SK-N-SH treated with all-trans-retinoic acid at 6 μM for 48 hours (cell line): Measurements from ENCODE around the gene NIPA2.

Source experiments
- ATAC-seq: fragments of 200-7000 bp; cut with Tn5 transposase; 3 replicates; pipeline ENCODE4 v1.9.1; 2020; ENCODE audit warnings: mild to moderate bottlenecking, moderate library complexity
- ARNTL ChIP-seq: fragments of 450-650 bp; formaldehyde crosslinking; IDR thresholded peaks from 2 replicates; pipeline ENCODE4 v1.5.0; 2020; ENCODE audit warnings: low read depth, mild to moderate bottlenecking, moderate library complexity, borderline replicate concordance
- BACH2 ChIP-seq: fragments of 250-450 bp; sonication (Bioruptor Pico); IDR thresholded peaks from 2 replicates; pipeline ENCODE4 v1.9.0; 2021; ENCODE audit warnings: mild to moderate bottlenecking, borderline replicate concordance
- CREB5 ChIP-seq: fragments of 250-450 bp; sonication (Bioruptor Pico); IDR thresholded peaks from 2 replicates; pipeline ENCODE4 v1.5.1; 2020; ENCODE audit warnings: low read depth, mild to moderate bottlenecking, moderate library complexity
- CSDC2 ChIP-seq: fragments of 250-450 bp; sonication (Bioruptor Pico); IDR thresholded peaks from 2 replicates; pipeline ENCODE4 v1.5.0; 2020; ENCODE audit warnings: mild to moderate bottlenecking, moderate library complexity
- CSRNP3 ChIP-seq: fragments of 250-450 bp; sonication (Bioruptor Pico); IDR thresholded peaks from 2 replicates; pipeline ENCODE4 v1.5.1; 2021; ENCODE audit warnings: mild to moderate bottlenecking, moderate library complexity
- GLIS3 ChIP-seq: fragments of 250-450 bp; sonication (Bioruptor Pico); IDR thresholded peaks from 2 replicates; pipeline ENCODE4 v1.5.0; 2020; ENCODE audit warnings: mild to moderate bottlenecking, moderate library complexity
- ISL1 ChIP-seq: fragments of 250-450 bp; sonication (Bioruptor Pico); IDR thresholded peaks from 2 replicates; pipeline ENCODE4 v2.1.2; 2022; ENCODE audit warnings: mild to moderate bottlenecking, moderate library complexity
- OSR1 ChIP-seq: fragments of 250-450 bp; sonication (Bioruptor Pico); IDR thresholded peaks from 2 replicates; pipeline ENCODE4 v1.8.0; 2022; ENCODE audit warnings: moderate library complexity, mild to moderate bottlenecking, inconsistent platforms
- PATZ1 ChIP-seq: fragments of 250-450 bp; sonication (Bioruptor Pico); IDR thresholded peaks from 2 replicates; pipeline ENCODE4 v1.8.0; 2020; ENCODE audit warnings: mild to moderate bottlenecking, moderate library complexity, borderline replicate concordance
- POU6F1 ChIP-seq: fragments of 250-450 bp; sonication (Bioruptor Pico); IDR thresholded peaks from 2 replicates; pipeline ENCODE4 v1.8.0; 2021; ENCODE audit warnings: low read depth, mild to moderate bottlenecking, moderate library complexity, borderline replicate concordance
- PPARA ChIP-seq: fragments of 250-450 bp; sonication (Bioruptor Pico); IDR thresholded peaks from 2 replicates; pipeline ENCODE4 v1.5.0; 2020; ENCODE audit warnings: mild to moderate bottlenecking, borderline replicate concordance
- SNAI2 ChIP-seq: fragments of 250-450 bp; sonication (Bioruptor Pico); IDR thresholded peaks from 2 replicates; pipeline ENCODE4 v1.5.0; 2020; ENCODE audit warnings: mild to moderate bottlenecking, moderate library complexity
- TCF4 ChIP-seq: fragments of 250-450 bp; sonication (Bioruptor Pico); IDR thresholded peaks from 2 replicates; pipeline ENCODE4 v1.8.0; 2021; ENCODE audit warnings: mild to moderate bottlenecking, moderate library complexity, borderline replicate concordance
- TOX ChIP-seq: fragments of 250-450 bp; sonication (Bioruptor Pico); IDR thresholded peaks from 2 replicates; pipeline ENCODE4 v1.8.0; 2021; ENCODE audit warnings: mild to moderate bottlenecking, moderate library complexity, borderline replicate concordance
- TSHZ2 ChIP-seq: fragments of 250-450 bp; sonication (Bioruptor Pico); IDR thresholded peaks from 2 replicates; pipeline ENCODE4 v1.5.0; 2020; ENCODE audit warnings: mild to moderate bottlenecking, moderate library complexity
- ZC3H10 ChIP-seq: fragments of 250-450 bp; sonication (Bioruptor Pico); IDR thresholded peaks from 2 replicates; pipeline ENCODE4 v1.5.1; 2021; ENCODE audit warnings: mild to moderate bottlenecking, moderate library complexity
- ZFP3 ChIP-seq: fragments of 250-450 bp; sonication (Bioruptor Pico); IDR thresholded peaks from 2 replicates; pipeline ENCODE4 v1.5.0; 2020; ENCODE audit warnings: mild to moderate bottlenecking, moderate library complexity
- ZFP30 ChIP-seq: fragments of 450-650 bp; formaldehyde crosslinking; IDR thresholded peaks from 2 replicates; pipeline ENCODE4 v1.5.0; 2022; ENCODE audit warnings: mild to moderate bottlenecking, moderate library complexity
- ZNF565 ChIP-seq: fragments of 450-650 bp; formaldehyde crosslinking; conservative IDR thresholded peaks from 2 replicates; pipeline ENCODE4 v1.5.0; 2020; ENCODE audit warnings: low read depth, mild to moderate bottlenecking, moderate library complexity
- ZNF70 ChIP-seq: fragments of 450-650 bp; formaldehyde crosslinking; IDR thresholded peaks from 2 replicates; pipeline ENCODE4 v1.5.0; 2020; ENCODE audit warnings: mild to moderate bottlenecking, moderate library complexity
- ZNF8 ChIP-seq: fragments of 450-650 bp; formaldehyde crosslinking; IDR thresholded peaks from 2 replicates; pipeline ENCODE4 v1.5.0; 2020; ENCODE audit warnings: mild to moderate bottlenecking, moderate library complexity

NIPA2 gene

GRCh38 chr15:22869856-22870255 is 31.4 kb downstream of the NIPA2 start (continued):
- TF ChIP-seq TSHZ2 (CRISPR knock-in tag) (no peak), ZFP3 (CRISPR knock-in tag) (no peak), BACH2 (CRISPR knock-in tag) (no peak), ISL1 (CRISPR knock-in tag) (no peak), CREB5 (no peak), TOX (CRISPR knock-in tag) (no peak), ZC3H10 (no peak), ZFP30 (CRISPR knock-in tag) (no peak), ZNF8 (CRISPR knock-in tag) (no peak), ZNF70 (CRISPR knock-in tag) (no peak), SNAI2 (CRISPR knock-in tag) (no peak), CSDC2 (no peak)
- TF ChIP-seq, all 23 proteins: peak for 0

GRCh38 chr15:22870865-22871264 is 32.4 kb downstream of the NIPA2 start:
- no peak for TF ChIP-seq OSR1 (CRISPR knock-in tag)
- no peak for TF ChIP-seq CREB5
- no peak for TF ChIP-seq ZNF565 (CRISPR knock-in tag)
- no peak for TF ChIP-seq ARNTL (CRISPR knock-in tag)
- no peak for TF ChIP-seq POU6F1
- TF ChIP-seq ZFP30 (CRISPR knock-in tag): no peak
- TF ChIP-seq ZNF8 (CRISPR knock-in tag): no peak
- no peak for TF ChIP-seq ZNF70 (CRISPR knock-in tag)
- no peak for TF ChIP-seq ZFP3 (CRISPR knock-in tag)
- no peak for ATAC-seq

GRCh38 chr15:22871481-22872086 is 33.1 kb downstream of the NIPA2 start:
- TF ChIP-seq BACH2 (CRISPR knock-in tag) (no peak), ZFP3 (CRISPR knock-in tag) (no peak), PPARA (CRISPR knock-in tag) (no peak), ZNF70 (CRISPR knock-in tag) (no peak), GLIS3 (CRISPR knock-in tag) (no peak), PATZ1 (CRISPR knock-in tag) (no peak), ARNTL (CRISPR knock-in tag) (no peak), CSRNP3 (CRISPR knock-in tag) (no peak), TSHZ2 (CRISPR knock-in tag) (no peak), ZFP30 (CRISPR knock-in tag) (no peak), ZC3H10 (no peak), CSDC2 (no peak), TCF4 (CRISPR knock-in tag) (no peak)

More at GRCh38 chr15:22871481-22872086, 33.1 kb downstream of the NIPA2 start:
- ATAC-seq: no peak; the same call in 2 of the 3 replicates
